EH (cell line): Measurements from ENCODE around the gene NUDC.
A peak's percentile ranks its signal among the peaks of the same experiment; 100 is the strongest.
"Not testable (repeated sequence)": the region's sequence is repeated elsewhere in the genome, so short reads cannot be mapped to it uniquely, and the experiment has no call there.

Experiments used
- DNase-seq: peaks from one replicate; pipeline ENCODE4 v3.0.0-alpha.2; 2015; ENCODE audit warnings: low read depth

Gene NUDC

DNA sequence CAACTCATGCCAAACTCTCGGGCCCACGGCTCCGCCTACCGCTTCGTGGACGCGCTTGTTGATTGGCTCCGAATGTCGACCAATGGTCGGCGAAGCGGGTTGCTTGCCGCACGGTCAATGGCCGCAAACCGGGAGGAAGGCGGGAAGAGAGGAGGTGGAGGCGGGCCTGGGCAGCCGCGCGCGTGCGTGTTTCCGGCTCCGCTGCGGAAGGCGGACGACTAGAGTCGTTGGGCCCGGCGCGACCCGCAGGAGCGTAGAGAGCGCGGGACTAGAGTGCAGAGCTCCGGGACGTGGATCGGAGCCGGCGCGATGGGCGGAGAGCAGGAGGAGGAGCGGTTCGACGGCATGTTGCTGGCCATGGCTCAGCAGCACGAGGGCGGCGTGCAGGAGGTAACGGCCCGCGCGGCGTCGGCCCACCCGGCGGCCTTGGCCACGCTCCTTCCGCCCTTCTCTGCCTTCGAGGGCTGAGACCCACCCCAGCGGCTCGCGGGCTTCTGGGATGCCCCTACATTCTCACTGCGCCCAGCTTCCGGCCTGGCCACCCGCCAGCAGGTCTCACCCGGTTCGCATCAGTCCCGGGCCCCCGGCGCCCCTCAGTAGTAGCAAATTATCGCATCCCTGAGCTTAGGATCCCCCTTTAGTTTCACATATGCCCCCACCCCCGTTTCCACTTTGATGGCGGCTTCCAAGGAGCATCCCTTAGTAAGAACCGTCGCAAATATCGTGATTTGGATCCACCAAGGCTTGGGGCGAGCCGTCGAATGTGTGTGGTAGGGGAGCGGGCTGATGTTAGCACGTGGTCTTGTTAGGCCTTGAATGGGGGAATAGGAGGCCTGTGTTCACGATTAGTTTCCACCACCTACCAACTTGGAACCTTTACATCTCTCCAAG is at the start of gene NUDC:
Gene NUDC (plus strand): TSS at position 204 of the 891 bp plus-strand sequence. CDS start 106 bp downstream, at position 310.
- DNase-seq: peak; percentile 98

DNA sequence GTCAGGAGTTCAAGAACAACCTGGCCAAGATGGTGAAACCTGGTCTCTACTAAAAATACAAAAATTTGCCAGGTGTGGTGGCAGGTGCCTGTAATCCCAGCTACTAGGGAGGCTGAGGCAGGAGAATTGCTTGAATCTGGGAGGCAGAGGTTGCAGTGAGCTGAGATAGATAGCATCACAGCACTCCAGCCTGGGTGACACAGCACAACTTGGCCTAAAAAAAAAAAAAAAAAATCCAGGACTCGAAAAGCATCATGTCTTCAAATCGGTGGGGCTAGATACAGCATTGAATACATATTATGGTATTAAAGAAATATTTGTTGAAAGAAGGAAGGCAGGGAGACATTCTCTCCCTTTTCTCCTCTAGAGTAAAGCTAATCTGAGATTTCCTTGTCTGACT is 48.4 kb upstream of the NUDC start:
- DNase-seq: not testable (repeated sequence)

DNA sequence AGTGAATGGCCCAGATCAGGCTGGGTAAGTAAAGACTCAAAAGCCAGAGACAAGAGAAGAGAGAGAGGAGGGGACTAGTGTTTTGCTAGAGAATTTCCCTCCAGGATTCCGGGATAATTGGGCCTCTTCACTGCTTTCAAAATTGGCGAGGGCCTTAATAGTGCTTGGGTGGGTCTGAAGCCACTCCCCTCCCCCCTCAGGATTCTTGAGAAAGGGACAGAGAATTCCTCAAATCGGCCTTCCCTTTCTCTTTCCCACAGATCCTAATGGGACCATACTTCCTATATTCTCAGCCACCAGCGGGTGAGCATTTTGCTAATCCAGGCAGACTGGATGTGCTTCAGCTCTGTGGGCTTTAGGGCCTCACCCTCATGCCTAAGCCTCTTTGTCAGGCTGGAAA is 46.6 kb upstream of the NUDC start:
- no peak for DNase-seq

DNA sequence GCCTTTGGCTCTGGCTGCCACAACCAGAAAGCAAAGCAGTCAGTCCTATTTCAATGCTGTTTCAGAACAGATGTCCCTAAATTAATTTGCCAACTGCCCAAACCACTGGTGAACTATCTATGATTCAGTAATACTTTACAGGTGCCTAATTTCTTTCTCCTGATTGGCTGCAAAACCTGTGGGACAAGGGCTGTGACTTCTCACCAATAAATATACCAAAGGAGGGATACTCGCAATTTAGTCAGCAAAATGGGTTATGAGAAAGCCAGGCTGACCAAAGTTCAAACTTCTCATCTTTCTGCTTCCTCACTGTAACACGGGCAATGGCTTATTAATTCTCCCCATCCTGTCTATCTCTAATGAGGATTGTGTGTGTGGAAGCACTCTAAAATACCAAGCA is 44.2 kb upstream of the NUDC start:
- no peak for DNase-seq

DNA sequence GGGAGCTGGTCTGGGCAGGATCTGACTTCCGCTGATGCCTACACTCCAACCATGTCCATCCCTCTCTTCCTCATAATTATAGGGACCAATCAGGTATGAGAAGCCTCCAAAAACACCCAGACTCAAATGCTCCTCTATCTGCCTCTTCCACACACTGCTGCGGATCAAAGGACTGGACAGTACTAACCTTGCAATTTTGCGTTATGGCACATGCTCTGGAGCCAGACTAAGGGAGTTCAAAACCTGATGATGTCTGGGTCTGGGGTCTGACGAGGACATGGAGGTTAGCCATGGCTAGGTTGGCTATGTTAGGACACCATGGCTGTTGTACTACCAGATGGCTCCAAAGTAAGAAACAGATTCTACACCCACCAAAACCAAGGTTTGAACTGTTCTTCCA is 41.8 kb upstream of the NUDC start:
- no peak for DNase-seq

DNA sequence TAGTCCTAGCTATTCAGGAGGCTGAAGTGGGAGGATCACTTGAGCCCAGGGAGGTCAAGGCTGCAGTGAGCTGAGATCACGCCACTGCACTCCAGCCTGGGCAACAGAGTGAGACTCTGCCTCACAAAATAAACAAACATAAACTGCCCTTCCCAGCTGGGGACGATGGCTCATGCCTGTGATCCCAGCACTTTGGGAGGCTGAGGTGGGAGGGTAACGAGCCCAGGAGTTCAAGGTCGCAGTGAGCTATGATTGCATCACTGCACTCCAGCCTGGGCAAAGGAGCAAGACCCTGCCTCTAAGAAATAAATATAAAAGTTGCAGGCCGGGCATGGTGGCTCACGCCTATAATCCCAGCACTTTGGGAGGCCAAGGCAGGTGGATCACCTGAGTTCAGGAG is 39.9 kb upstream of the NUDC start:
- DNase-seq: not testable (repeated sequence)

DNA sequence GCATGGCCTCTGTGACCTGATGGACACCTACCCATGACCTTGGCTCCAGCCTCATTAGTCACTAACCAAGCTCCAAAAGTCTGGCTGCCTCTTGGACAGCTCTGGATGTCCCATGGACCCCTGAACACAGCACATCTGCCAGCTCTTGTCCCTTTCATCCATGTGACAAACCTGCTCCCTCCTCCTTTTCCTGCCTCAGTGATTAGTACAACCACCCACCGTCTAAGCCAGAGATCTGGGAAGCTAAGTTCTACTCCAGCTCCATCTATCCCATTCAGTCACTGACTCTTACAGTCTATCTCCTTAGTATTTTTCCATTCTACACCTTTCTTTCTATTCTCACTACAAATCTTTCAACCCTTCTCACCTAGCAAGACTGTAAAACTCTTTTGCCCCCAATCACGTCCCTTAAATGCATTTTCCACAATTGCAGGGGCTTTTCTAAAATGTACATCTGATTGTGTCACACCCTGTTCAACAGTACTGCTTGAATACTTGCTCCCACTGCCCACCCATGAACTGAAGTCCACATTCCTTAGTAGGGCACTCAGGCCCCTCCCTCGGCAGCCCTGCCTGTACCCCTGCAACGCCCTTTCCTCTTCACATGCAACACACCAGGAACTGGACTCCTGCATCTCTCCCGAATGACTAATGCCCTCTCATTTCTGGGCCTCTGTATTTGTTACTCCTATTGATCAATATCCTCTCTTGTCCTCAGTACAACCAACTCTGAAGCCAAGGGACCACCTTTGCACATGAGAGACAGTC is 38.7 kb upstream of the NUDC start:
- DNase-seq: no peak

DNA sequence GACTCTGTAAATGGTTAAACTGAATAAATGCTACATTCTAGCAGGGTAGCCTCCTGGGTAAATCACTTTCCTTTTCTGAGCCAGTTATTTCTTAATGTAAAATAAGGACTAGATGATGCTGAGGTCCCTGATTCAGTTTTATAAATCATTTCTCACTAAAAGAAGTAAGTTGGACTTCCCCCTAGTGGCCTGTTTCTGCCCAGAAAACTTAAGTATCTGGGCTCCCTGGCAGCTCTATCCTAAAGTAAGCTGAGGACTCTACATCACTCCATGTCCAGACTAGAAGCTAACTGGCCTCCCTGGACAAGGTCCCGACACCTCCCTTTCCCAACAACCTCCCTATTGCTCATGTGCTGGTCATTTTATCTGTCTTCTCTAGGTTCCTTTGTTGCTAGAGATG is 34.4 kb upstream of the NUDC start:
- peak; percentile 53 for DNase-seq

DNA sequence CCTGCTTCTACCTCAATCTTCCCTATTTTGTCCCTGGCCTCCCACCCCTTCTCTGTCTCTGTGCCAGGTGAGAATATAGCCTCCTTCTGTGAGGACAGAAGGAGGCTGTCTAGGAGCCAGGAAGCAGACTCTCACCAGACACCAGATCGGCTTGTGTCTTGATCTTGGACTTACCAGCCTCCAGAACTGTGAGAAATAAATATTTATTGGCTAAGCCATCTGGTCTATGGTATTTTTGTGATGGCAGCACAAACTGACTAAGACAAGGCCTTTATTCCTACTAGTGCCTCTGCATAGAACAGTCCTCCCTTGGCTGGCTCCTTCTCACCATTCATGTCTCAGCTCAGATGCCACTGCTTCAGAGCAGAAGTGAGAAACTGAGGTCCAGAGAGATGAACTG is 33.3 kb upstream of the NUDC start:
- DNase-seq: no peak

DNA sequence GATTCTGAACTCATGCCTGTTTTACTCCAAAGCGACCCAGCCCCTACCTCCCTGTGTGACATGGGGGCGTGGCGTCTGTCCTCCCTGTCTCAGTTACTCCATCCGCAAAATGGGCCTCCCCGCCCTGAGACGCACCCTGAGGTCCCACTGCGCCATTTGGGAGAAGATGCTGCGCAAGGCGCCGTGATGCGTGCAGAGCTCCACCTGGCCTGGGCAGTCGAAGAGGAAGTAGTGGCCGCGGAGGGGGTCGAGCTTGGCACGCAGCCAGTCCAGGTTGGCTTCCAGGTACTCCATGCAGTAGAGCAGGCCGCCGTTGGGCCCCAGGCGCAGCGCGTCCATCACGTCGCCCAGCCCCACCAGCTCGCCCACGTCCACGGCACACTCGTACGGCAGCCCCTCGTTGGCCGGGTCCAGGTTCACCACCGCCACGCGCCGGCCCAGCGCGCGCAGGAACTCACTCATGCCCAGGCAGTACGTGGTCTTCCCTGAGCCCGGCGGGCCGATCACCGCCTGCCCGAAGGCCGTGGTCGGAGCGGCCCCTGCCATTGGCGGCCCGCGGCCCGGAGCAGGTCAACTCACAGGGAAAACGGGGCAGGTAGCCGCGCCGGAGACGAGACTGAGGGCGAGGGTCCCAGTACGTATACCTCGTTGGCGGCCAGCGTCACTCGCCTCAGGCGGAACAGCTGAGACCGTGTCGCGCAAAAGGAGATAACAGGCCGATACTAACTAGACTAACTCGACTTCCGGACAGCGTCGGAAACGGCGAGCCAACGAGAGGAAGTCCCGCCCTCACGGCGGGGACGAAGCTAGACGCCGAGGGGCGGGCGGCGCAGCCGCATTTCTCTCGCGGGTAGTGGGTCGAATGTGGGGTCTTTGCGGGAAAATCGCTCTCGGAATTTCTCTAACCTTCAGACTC is 31.7 kb upstream of the NUDC start, which contains the start of gene GPN2:
Gene GPN2 (minus strand): TSS at position 733 of the 916 bp plus-strand sequence. CDS start 187 bp downstream, at position 546.
- peak; percentile 81 for DNase-seq

DNA sequence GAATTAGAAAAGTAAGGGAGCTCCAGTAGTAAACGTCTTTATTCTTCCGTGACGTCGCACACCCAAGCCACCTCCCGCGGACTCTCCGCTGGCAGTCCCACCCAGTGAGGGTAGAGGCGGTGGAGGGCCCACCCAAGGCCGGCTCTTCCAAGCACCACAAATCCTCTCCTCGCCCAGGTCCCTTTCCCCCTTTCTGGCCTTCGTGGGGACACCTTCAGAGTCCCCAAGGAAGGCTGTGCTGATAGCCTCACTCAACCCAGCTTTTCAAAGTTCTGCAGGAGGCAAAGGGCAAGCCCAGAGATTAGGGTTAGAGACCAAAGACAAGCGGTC is 31.1 kb upstream of the NUDC start:
- no peak for DNase-seq

DNA sequence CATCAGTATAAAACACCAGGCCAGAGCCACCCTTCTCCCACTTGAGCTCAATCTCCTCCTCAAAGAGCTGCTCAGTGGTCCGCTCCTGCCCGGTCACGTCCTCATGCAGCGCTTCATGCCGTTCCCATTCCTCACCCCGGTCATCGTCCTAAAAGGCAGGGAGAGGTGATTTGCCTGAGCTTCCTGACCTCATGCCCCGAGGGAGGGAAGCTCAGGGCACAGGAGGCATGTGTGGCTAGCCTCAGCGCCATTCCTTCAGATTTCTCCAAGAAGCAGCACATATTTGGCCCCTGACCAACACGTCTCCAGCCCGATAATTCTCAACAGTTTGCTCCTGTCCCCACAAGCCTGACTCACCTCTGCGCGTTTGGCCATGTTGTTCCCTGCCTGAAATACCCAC is 27.3 kb upstream of the NUDC start:
- no peak for DNase-seq

DNA sequence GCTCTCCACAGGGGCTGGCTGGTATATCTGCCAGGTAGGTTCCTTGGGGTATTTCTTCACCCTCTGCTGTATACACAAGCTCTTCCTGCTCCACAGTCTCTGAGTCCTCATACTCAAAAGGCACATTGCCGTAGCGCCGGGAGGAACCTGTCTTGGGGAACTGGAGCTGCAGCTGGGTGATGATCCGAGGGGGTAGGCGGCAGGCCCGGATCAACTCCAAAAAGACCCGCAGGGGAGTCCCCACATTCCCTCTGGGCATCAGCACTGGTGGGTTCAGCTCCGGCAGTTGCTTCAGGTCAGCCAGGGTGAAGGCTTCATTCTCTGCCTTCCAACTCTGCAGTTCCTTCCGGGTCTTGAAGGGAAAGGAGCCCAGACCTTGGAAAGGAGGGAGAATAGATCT is 24.2 kb upstream of the NUDC start:
- no peak for DNase-seq

DNA sequence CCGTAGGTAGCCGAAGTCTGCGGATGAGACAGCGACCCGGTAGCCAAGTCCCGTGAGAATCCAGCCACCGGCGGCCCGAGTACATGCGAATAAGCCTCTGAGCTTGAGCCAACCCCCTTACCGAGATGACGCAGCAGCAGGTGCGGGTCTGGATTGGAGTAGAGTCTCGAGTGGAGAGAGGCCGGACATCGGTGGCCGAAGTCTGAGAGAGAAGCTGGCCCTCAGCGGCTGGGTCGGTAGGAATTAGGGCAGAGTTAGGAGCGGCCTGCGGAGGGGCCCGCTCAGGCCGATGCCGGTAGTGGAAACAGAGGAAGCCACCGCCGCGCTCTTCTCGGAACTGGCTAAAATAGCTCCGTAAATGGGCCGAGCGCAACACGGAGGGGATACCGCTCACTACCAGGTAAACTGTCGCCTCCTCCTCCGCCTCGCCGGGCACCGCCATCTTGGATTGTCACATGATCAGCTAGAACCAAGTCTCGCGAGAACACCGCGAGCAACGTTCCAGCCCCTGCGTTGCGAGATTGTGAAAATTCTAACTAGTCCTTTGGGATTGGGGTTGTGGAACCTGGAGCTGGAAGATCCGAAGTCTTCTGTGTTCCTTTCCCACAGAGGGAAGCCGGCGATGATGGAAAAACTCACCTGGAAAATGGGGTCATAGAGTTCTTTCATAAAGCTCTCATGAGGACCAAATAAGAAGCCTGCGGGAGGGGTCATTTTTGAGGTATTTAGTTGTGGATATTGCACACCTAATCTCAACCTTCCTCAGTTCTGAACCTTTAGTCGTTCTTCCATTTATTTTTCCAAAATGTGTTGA is 21.3 kb upstream of the NUDC start, which contains the start of gene GPATCH3:
Gene GPATCH3 (minus strand): TSS at position 467 of the 814 bp plus-strand sequence. CDS start 25 bp downstream, at position 442.
- DNase-seq: peak; percentile 92

DNA sequence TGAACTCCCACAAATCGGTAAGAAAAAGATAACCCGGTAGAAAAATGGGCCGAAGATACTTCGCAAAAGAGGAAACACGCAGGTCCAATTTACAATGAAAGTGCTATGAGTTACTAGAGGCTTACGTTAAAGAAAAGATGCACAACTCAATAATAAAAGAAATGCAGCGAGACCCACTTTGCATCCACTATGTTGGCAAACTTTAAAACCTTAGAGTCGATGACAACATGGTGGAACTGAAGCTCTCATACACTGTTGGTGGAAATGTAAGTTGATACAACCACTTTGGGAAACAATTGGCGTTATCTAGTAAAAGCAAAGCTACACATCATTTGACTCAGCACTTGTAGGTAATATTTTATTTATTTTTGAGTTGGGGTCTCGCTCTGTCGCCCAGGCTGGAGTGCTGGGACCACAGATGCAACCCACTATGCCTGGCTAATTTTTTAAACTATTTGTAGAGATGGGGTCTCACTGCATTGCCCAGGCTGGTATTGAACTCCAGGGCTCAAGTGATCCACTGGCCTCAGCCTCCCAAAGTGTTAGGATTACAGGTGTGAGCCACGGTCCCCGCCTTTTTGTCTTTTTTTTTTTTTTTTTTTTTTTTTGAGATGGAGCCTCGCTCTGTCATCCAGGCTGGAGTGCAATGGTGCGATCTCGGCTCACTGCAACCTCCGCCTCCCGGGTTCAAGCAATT is 20.6 kb upstream of the NUDC start:
- no peak for DNase-seq

DNA sequence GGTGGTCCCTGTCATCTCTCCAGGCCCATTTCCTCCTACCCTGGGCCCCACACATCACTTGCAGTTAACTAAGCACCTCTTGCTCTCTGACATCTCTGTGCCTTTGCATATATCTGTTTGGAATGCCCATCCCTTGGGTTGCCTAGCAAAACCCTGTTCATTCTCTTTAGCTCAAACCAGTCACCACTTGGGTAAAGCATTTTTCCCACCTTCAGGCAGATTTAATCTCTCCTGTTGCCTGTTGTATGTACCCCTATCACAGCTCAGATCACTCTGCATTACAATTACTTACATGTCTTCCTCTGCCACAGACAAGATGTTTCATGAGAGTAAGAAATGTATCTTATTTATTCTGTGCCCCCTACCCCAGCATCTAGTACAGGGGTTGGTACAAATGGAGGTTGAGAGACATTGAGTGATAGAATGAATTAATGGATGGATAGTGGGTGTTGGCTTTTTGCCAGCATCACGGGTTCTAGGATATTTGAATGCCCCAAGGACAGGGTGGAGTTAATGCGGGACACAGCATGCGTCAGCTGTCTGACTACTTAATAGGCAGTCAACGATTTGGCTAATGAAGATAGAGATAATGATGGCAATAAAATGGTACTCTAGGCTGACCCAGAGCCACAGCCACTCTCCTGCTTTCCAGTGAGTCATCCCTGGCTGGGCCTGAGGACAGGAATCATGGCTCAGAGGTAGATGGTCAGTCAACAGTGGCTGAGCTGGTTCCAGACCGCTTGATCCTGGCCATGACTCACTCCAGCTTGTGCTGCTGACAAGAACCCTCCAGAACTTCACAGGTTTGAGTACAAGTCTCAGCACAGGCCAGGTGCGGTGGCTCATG is 14.2 kb upstream of the NUDC start:
- DNase-seq: peak; percentile 94

DNA sequence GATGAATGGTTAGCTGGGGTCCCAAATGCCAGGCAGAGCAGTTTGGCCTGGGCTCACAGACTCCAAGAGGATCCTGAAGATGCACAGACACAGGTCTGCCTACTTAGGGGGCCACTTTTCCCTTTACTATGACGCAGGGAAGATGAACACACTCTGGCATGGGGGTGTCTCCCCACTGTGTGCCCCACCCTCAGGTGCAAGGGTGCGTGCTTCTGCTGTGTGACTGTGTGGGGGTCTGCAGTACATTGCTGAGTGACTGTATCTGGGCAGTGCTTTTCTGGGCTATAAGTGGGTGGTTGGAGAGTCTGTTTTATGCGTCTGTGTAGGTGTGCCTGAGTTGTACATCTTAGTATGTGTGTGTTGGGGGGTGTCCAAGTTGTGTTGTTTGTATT is 11.6 kb upstream of the NUDC start:
- no peak for DNase-seq

DNA sequence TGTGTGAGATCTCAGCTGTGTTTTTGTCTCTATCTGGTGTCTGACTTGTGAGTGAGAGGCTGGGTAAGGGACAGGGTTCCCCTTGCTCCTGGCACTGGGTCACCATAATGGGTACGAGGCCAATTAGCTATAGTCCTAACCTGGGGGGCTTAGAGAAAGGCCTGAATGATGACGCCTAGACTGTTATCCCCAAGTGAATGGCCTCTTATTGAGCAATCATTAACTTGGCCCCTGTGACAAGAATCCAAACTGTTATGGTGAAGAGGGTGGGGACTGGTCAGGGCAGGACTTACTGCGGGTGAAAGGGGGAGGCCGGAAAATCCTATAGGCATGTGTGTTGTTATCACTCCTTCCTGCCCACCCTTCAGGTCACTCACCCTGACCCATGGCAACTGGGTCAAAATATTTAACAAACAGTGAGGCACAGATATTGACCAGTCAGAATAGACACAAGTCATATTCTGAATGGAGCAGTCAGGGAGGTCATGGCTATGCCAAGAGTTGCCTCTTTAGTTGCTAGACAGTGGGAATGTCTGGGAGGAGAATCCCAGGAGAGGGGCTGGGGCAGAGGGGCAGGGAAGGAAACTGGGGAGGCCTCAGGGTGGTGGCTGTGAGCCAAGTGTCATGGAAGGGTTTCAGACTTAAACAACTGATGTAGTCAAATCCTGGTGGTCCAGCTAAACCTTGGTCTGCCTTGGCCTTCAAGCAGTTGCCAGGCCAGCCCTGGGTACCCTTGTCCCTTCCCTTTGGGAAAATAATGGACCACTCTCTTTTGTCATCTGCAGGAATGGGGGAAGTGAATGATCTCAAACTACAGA is 11.0 kb upstream of the NUDC start:
- no peak for DNase-seq
